SK-N-SH (cell line): ENCODE data around the gene GLIS1. TPM values are rescaled to one million over a fixed set of nuclear protein-coding genes. Genes with fewer than 3 reads are reported as not detected.

ENCODE experiments used
- CTCF ChIA-PET: fragments of 300-600, 350-600 bp; formaldehyde crosslinking; extraction: SDS; loops from one replicate; lab custom pipeline; 2021; lab: Yijun Ruan, JAX
- POLR2A ChIA-PET: fragments of 350-600 bp; sonication (Branson Sonifier 250); formaldehyde crosslinking; extraction: SDS; loops from one replicate; lab custom pipeline; 2020; ENCODE audit warnings: antibody characterized with exemption, inconsistent platforms; lab: Yijun Ruan, JAX
- DNase-seq: peaks from one replicate; pipeline ENCODE4 v3.0.0; 2012
- H2AFZ ChIP-seq: fragments of 200-600 bp; sonication (generic); 2 replicates; pipeline ENCODE4 v1.8.1; 2016; ENCODE audit warnings: antibody characterized with exemption, mild to moderate bottlenecking, low read depth
- H3F3A ChIP-seq: fragments of 200-600 bp; sonication (generic); replicated peaks from 2 replicates; pipeline ENCODE3; 2016; ENCODE audit warnings: antibody characterized with exemption, mild to moderate bottlenecking; ENCODE audit not compliant: insufficient read depth
- H3K27ac ChIP-seq, 2 experiments: fragments of 200-500 bp in 1 of 2; fragments of 200-600 bp in 1 of 2; sonication (Bioruptor generic) in 1 of 2; sonication (generic), shearing (Covaris generic) in 1 of 2; 2 replicates each; pipeline versions ENCODE4 v1.5.1 to v1.6.1; 2014 to 2016; ENCODE audit warnings: low read depth in 2 of 2, inconsistent platforms in 1 of 2, low read length in 1 of 2, mild to moderate bottlenecking in 1 of 2, mixed read lengths in 1 of 2
- H3K27me3 ChIP-seq: fragments of 200-600 bp; sonication (generic), shearing (Covaris generic); 2 replicates; pipeline ENCODE4 v1.6.1; 2016; ENCODE audit warnings: mixed run types; ENCODE audit not compliant: insufficient read depth
- H3K36me3 ChIP-seq, 2 experiments: fragments of 200-500 bp in 1 of 2; fragments of 200-600 bp in 1 of 2; sonication (Bioruptor generic) in 1 of 2; sonication (generic) in 1 of 2; replicated peaks in 1 of 2; 2 replicates each; pipeline versions ENCODE3 to v1.5.1; 2014 to 2016; ENCODE audit warnings: low read length in 1 of 2, mild to moderate bottlenecking in 1 of 2; ENCODE audit not compliant: insufficient read depth in 2 of 2, control insufficient read depth in 1 of 2
- H3K4me1 ChIP-seq, 2 experiments: fragments of 200-500 bp in 1 of 2; fragments of 200-600 bp in 1 of 2; sonication (Bioruptor generic) in 1 of 2; sonication (generic), shearing (Covaris generic) in 1 of 2; 2 replicates each; pipeline versions ENCODE4 v1.5.1 to v1.6.1; 2014 to 2016; ENCODE audit warnings: low read depth in 1 of 2, low read length in 1 of 2, mixed run types in 1 of 2; ENCODE audit not compliant: insufficient read depth in 2 of 2, control insufficient read depth in 1 of 2
- H3K4me2 ChIP-seq: fragments of 200-600 bp; sonication (generic), shearing (Covaris generic); 2 replicates; pipeline ENCODE4 v1.6.1; 2017; ENCODE audit warnings: mixed run types
- H3K4me3 ChIP-seq, 2 experiments: fragments of 200-500 bp in 1 of 2; fragments of 200-600 bp in 1 of 2; sonication (Bioruptor generic) in 1 of 2; sonication (generic), shearing (Covaris generic) in 1 of 2; 2 replicates each; pipeline versions ENCODE4 v1.5.1 to v1.8.1; 2014 to 2016; ENCODE audit warnings: low read depth in 2 of 2, inconsistent platforms in 1 of 2, low read length in 1 of 2, mild to moderate bottlenecking in 1 of 2, mixed read lengths in 1 of 2, moderate library complexity in 1 of 2
- H3K79me2 ChIP-seq: fragments of 200-600 bp; sonication (generic); 2 replicates; pipeline ENCODE4 v1.8.1; 2017; ENCODE audit warnings: mild to moderate bottlenecking; ENCODE audit not compliant: insufficient read depth
- H3K9ac ChIP-seq: fragments of 200-600 bp; sonication (generic); 2 replicates; pipeline ENCODE4 v1.6.1; 2017; ENCODE audit warnings: mixed run types
- H3K9me2 ChIP-seq: fragments of 200-600 bp; sonication (generic); 2 replicates; pipeline ENCODE4 v1.6.1; 2017; ENCODE audit warnings: mixed run types
- H3K9me3 ChIP-seq: fragments of 200-600 bp; sonication (generic); 2 replicates; pipeline ENCODE4 v1.6.1; 2017; ENCODE audit warnings: mixed run types, mild to moderate bottlenecking, moderate library complexity
- H4K20me1 ChIP-seq: fragments of 200-600 bp; sonication (generic); 2 replicates; pipeline ENCODE4 v1.6.1; 2017; ENCODE audit warnings: mild to moderate bottlenecking, mixed run types; ENCODE audit not compliant: insufficient read depth
- CHD2 ChIP-seq: fragments of 150-350 bp; IDR thresholded peaks from 2 replicates; pipeline ENCODE4 v1.6.1; 2018; ENCODE audit warnings: low read length; ENCODE audit not compliant: partially characterized antibody
- FOXJ3 ChIP-seq: sonication (generic); formaldehyde crosslinking; IDR thresholded peaks from 2 replicates; pipeline ENCODE4 v1.5.1; 2020; ENCODE audit warnings: mild to moderate bottlenecking, missing genetic modification reagents
- FOXM1 ChIP-seq: IDR thresholded peaks from 2 replicates; pipeline ENCODE4 v1.4.0; 2012; ENCODE audit warnings: low read depth, mild to moderate bottlenecking
- GABPA ChIP-seq: IDR thresholded peaks from 2 replicates; pipeline ENCODE4 v1.4.0; 2012; ENCODE audit warnings: low read depth, mild to moderate bottlenecking
- JUND ChIP-seq: IDR thresholded peaks from 2 replicates; pipeline ENCODE4 v1.4.0; 2012
- MXI1 ChIP-seq: IDR thresholded peaks from 2 replicates; pipeline ENCODE4 v1.6.1; 2012; ENCODE audit warnings: mild to moderate bottlenecking, low read depth, low read length, improper control_type of control experiment
- NFIC ChIP-seq: IDR thresholded peaks from 2 replicates; pipeline ENCODE4 v1.4.0; 2012; ENCODE audit warnings: borderline replicate concordance
- RAD21 ChIP-seq: IDR thresholded peaks from 2 replicates; pipeline ENCODE4 v1.6.1; 2012; ENCODE audit warnings: mild to moderate bottlenecking, low read length
- SIN3A ChIP-seq: IDR thresholded peaks from 2 replicates; pipeline ENCODE4 v1.6.1; 2012; ENCODE audit warnings: low read depth, mild to moderate bottlenecking, low read length, moderate library complexity, borderline replicate concordance
- SMC3 ChIP-seq: IDR thresholded peaks from 2 replicates; pipeline ENCODE4 v1.6.1; 2012; ENCODE audit warnings: low read depth, low read length, improper control_type of control experiment
- TAF1 ChIP-seq: IDR thresholded peaks from 2 replicates; pipeline ENCODE4 v1.6.1; 2012; ENCODE audit warnings: low read depth, mild to moderate bottlenecking, low read length, moderate library complexity, borderline replicate concordance
- TEAD4 ChIP-seq: IDR thresholded peaks from 2 replicates; pipeline ENCODE4 v1.4.0; 2012; ENCODE audit warnings: mild to moderate bottlenecking, borderline replicate concordance; ENCODE audit not compliant: insufficient read depth
- WGBS: methylation state at CpG from one replicate; pipeline ENCODE4 v1.1.6; 2017; ENCODE audit warnings: low lambda C conversion rate; 5-methylcytosine and 5-hydroxymethylcytosine counted together
- polyA plus RNA-seq, 3 experiments: library from polyadenylated mRNA; depleted of rRNA; stranded (reverse); fragments of >200 nt; gene quantifications; 2 replicates each; pipeline ENCODE4 v1.2.3, GENCODE V29; 2012
- TF ChIP-seq, protein P1 (sequence below): fragments of 150-350 bp; IDR thresholded peaks from 2 replicates; pipeline ENCODE4 v1.6.1; 2017; ENCODE audit warnings: antibody characterized with exemption, low read length, low read depth, borderline replicate concordance
- TF ChIP-seq, protein P2 (sequence below): fragments of 200-600 bp; sonication (generic); IDR thresholded peaks from 2 replicates; pipeline ENCODE4 v1.6.1; 2017; ENCODE audit warnings: antibody characterized with exemption, mild to moderate bottlenecking, moderate library complexity
- TF ChIP-seq, protein P3 (sequence below): fragments of 150-350 bp; IDR thresholded peaks from 2 replicates; pipeline ENCODE4 v1.6.1; 2016; ENCODE audit warnings: mild to moderate bottlenecking, low read depth, low read length
- TF ChIP-seq, protein P4 (sequence below): IDR thresholded peaks from 2 replicates; pipeline ENCODE4 v1.4.0; 2012; ENCODE audit warnings: low read depth, borderline replicate concordance

The GLIS1 gene
- polyA plus RNA-seq, 1 of the 3 experiments (the other 2 are of a cell fraction) = 0.13 TPM

DNA sequence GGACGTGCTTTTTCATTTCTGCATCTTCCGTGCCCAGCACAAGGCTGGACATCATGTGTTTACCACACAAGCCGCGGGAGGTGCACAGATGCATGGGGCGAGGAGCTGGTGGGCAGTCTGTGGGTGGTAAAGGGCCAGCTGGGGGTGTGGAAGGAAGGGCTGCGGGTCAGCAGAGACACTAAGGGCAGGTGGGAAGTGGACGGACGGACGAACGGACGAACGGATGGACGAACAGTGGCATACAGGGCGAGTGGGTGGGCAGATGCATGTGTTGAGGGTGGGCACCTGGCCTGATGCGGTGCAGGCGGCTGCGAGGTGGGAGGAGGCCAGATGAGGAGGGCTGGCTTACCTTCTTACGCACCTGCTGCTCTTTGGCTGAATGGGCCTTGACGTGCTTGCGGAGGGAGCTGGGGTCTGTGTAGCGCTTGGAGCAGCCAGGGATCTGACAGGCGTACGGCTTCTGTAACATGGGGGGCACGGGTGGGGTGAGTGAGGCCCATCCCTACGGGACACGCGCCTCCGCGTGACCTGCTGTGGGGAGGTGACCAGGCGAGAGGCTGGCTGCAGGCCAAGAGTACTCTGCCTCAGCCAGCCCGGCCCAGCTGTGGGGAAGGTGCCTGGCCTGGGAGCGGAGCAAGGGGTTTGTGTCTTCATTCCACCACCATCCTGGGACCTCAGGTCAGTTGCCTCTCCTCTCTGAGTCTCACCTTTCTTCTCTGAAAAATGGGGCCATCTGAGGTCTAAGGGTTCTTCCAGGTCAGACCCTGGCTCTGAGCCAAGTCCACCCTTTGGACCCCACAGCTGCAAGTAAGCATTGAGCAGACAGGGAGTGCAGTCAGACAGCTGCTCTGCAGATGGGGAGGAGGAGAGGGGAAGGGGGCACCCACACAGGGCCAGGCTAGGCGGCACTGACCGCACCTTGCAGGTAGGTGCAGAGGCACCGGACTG lies 214.3 kb downstream of the GLIS1 start:
- H3K4me3 ChIP-seq = no peak overlapping the region
- peak; percentile 82 for DNase-seq
- no peak overlapping the region; a peak in 1 of 4 replicates for H3K27ac ChIP-seq
- H3K4me2 ChIP-seq = no peak overlapping the region
- no peaks in the 10 kb centered on the region for H3K9me2 ChIP-seq
- 78% methylated on average over 31 of the region's 35 CpGs for WGBS
- no peak overlapping the region for H3K9ac ChIP-seq
- no peaks in the 10 kb centered on the region for H4K20me1 ChIP-seq
- CTCF ChIA-PET = interaction anchor here (0.7 to 1.3 kb wide), 6 partner anchors 13 to 157 kb away, joined by 3 to 5 read pairs (median 4); no protein-coding TSS in a partner anchor
- no peaks in the 10 kb centered on the region for H3K79me2 ChIP-seq
- H2AFZ ChIP-seq = no peak overlapping the region
- TF ChIP-seq, protein P1, sequence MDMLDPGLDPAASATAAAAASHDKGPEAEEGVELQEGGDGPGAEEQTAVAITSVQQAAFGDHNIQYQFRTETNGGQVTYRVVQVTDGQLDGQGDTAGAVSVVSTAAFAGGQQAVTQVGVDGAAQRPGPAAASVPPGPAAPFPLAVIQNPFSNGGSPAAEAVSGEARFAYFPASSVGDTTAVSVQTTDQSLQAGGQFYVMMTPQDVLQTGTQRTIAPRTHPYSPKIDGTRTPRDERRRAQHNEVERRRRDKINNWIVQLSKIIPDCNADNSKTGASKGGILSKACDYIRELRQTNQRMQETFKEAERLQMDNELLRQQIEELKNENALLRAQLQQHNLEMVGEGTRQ = peak; percentile 5; the same call in 1 of the 2 replicates
- TF ChIP-seq CHD2 = peak; percentile 10
- no peak for TF ChIP-seq SMC3
- TF ChIP-seq, protein P2, sequence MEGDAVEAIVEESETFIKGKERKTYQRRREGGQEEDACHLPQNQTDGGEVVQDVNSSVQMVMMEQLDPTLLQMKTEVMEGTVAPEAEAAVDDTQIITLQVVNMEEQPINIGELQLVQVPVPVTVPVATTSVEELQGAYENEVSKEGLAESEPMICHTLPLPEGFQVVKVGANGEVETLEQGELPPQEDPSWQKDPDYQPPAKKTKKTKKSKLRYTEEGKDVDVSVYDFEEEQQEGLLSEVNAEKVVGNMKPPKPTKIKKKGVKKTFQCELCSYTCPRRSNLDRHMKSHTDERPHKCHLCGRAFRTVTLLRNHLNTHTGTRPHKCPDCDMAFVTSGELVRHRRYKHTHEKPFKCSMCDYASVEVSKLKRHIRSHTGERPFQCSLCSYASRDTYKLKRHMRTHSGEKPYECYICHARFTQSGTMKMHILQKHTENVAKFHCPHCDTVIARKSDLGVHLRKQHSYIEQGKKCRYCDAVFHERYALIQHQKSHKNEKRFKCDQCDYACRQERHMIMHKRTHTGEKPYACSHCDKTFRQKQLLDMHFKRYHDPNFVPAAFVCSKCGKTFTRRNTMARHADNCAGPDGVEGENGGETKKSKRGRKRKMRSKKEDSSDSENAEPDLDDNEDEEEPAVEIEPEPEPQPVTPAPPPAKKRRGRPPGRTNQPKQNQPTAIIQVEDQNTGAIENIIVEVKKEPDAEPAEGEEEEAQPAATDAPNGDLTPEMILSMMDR = no peak
- TF ChIP-seq SIN3A = no peak
- peak; percentile 48; the same call in 1 of the 2 replicates for TF ChIP-seq NFIC
- TF ChIP-seq, protein P3, sequence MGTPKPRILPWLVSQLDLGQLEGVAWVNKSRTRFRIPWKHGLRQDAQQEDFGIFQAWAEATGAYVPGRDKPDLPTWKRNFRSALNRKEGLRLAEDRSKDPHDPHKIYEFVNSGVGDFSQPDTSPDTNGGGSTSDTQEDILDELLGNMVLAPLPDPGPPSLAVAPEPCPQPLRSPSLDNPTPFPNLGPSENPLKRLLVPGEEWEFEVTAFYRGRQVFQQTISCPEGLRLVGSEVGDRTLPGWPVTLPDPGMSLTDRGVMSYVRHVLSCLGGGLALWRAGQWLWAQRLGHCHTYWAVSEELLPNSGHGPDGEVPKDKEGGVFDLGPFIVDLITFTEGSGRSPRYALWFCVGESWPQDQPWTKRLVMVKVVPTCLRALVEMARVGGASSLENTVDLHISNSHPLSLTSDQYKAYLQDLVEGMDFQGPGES = no peak
- TF ChIP-seq FOXM1 = no peak
- peaks cover 0 to 61% of the 10 kb centered on the region in 2 experiments; a peak in 1 of 4 replicates for H3K4me1 ChIP-seq
- H3F3A ChIP-seq = no peaks in the 10 kb centered on the region
- no peaks in the 10 kb centered on the region for H3K27me3 ChIP-seq
- H3K9me3 ChIP-seq = no peaks in the 10 kb centered on the region
- H3K36me3 ChIP-seq = no peaks in the 10 kb centered on the region
- POLR2A ChIA-PET = interaction anchor here (0.6 to 1.1 kb wide), 2 partner anchors 13 to 133 kb away, joined by 3 to 4 read pairs; no protein-coding TSS in a partner anchor

DNA sequence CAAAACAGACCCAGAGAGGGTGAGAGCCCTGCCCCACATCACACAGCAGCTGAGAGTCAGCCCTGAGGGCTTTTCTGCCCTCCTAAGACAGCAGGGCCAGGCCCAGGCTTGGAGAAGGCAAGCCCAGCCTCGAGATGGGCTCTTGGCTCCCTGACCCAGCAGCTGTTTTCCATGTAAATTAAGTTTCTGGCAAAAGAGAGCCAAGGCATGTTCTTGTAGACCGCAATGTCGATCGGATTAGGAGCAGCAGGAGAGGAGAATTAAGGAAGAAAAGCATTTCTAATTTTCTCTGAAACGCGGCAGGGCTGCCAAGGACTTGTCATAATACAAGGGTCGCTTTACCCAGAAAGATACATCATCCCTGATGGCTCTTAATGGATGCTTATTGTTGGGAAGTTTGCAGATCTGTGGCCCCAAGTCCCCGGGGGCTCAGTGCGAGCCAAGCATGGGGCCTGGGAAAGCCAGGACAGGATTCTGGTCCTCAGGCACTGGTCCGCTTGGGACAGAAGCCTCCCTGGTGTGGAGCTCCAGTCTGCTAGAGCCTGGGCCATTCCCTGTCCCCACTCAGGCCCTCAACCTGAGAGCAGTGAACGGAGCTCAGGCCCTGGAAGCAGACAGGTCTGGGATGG lies 216.9 kb downstream of the GLIS1 start:
- no peak overlapping the region for H3K9ac ChIP-seq
- H3K4me2 ChIP-seq = no peak overlapping the region
- no peaks in the 10 kb centered on the region for H3K27me3 ChIP-seq
- no peak overlapping the region for H3K4me3 ChIP-seq
- H3K9me3 ChIP-seq = no peaks in the 10 kb centered on the region
- no peak for TF ChIP-seq TEAD4
- no peak for TF ChIP-seq TAF1
- no peak for TF ChIP-seq SIN3A
- no peak for TF ChIP-seq RAD21
- no peak for TF ChIP-seq JUND
- TF ChIP-seq CHD2 = no peak
- TF ChIP-seq, protein P4, sequence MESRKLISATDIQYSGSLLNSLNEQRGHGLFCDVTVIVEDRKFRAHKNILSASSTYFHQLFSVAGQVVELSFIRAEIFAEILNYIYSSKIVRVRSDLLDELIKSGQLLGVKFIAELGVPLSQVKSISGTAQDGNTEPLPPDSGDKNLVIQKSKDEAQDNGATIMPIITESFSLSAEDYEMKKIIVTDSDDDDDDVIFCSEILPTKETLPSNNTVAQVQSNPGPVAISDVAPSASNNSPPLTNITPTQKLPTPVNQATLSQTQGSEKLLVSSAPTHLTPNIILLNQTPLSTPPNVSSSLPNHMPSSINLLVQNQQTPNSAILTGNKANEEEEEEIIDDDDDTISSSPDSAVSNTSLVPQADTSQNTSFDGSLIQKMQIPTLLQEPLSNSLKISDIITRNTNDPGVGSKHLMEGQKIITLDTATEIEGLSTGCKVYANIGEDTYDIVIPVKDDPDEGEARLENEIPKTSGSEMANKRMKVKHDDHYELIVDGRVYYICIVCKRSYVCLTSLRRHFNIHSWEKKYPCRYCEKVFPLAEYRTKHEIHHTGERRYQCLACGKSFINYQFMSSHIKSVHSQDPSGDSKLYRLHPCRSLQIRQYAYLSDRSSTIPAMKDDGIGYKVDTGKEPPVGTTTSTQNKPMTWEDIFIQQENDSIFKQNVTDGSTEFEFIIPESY = no peak
- TF ChIP-seq NFIC = no peak
- no peak for TF ChIP-seq FOXJ3
- TF ChIP-seq GABPA = no peak
- TF ChIP-seq MXI1 = no peak
- no peak for DNase-seq
- H3K4me1 ChIP-seq = peaks cover 0 to 73% of the 10 kb centered on the region in 2 experiments; a peak in 1 of 4 replicates
- H3K79me2 ChIP-seq = no peaks in the 10 kb centered on the region
- H2AFZ ChIP-seq = no peak overlapping the region
- no peaks in the 10 kb centered on the region for H3K36me3 ChIP-seq
- H4K20me1 ChIP-seq = no peaks in the 10 kb centered on the region
- H3K9me2 ChIP-seq = no peaks in the 10 kb centered on the region
- H3K27ac ChIP-seq = peak overlapping the region in 1 of 2 experiments; percentile 13; a peak in 1 of 4 replicates
- ChIA-PET POLR2A (no interaction called here), CTCF (interaction anchor here (0.7 to 1.4 kb wide), 5 partner anchors 8 to 93 kb away, joined by 3 to 4 read pairs (median 3); no protein-coding TSS in a partner anchor)
- no peaks in the 10 kb centered on the region for H3F3A ChIP-seq
- WGBS = 43% methylated on average over 8 of the region's 11 CpGs
